Right lobe of liver (tissue), 4 donors: ENCODE data around the gene MAST4.

ENCODE experiments used
- POLR2A ChIP-seq: fragments of 450-650 bp; IDR thresholded peaks from one replicate; pipeline ENCODE4 v1.6.1; 2017; ENCODE audit warnings: antibody characterized with exemption, mild to moderate bottlenecking
- TF ChIP-seq, protein P1 (sequence below), 4 donors: fragments of 200-600 bp in 3 of 4; fragments of 450-650 bp in 1 of 4; IDR thresholded peaks; one replicate each; pipeline versions ENCODE4 v1.5.1 to v1.8.0; 2016 to 2022; ENCODE audit warnings: antibody characterized with exemption in 4 of 4, mild to moderate bottlenecking in 2 of 4
- donor health status: DM: no; HTN: no; CAD: no.
- donor health status: DM: no; HTN: no; CAD: no.
- donor health status: DM: no; HTN: yes; CAD: no.

DNA sequence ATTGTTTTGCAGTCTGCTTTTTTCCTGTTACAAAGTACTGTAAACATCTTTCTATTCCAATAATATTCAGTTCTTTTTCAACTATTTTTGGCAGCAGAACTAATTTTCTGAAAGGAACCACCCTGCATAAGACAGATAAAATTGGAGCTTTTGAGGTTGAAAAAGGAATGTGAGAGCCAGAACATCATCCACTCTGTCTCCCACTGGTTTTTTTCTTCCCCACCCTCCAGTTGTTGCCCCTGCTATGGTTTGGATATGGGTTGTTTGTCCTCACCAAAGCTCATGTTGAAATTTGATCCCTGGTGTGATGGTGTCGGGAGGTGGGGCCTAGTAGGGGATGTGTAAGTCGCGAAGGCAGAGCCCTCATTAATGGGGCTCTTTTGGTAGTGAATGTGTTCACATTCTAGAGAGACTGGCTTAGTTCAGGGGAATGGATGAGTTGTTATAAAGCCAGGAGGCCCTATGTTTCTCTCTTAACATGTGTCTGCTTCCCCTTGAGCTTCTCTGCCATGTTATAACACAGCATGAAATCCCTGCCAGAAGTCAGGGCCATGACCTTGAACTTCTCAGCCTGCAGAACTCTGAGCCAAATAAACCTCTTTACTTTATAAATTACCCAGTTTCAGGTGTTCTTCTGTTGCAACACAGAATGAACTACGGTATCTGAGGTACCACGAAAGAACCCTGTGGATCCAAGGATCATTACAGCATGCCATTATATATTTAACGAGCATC lies 34.8 kb upstream of the MAST4 start:
- TF ChIP-seq POLR2A: no peak
- TF ChIP-seq, protein P1, sequence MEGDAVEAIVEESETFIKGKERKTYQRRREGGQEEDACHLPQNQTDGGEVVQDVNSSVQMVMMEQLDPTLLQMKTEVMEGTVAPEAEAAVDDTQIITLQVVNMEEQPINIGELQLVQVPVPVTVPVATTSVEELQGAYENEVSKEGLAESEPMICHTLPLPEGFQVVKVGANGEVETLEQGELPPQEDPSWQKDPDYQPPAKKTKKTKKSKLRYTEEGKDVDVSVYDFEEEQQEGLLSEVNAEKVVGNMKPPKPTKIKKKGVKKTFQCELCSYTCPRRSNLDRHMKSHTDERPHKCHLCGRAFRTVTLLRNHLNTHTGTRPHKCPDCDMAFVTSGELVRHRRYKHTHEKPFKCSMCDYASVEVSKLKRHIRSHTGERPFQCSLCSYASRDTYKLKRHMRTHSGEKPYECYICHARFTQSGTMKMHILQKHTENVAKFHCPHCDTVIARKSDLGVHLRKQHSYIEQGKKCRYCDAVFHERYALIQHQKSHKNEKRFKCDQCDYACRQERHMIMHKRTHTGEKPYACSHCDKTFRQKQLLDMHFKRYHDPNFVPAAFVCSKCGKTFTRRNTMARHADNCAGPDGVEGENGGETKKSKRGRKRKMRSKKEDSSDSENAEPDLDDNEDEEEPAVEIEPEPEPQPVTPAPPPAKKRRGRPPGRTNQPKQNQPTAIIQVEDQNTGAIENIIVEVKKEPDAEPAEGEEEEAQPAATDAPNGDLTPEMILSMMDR (IDR thresholded peaks at IDR 0.05): no peak
